DMS153 treated with DMSO at 0.1 percent for 48 hours (cell line): ENCODE data around the gene PLCXD3.
"Not testable (repeated sequence)": the region's sequence is repeated elsewhere in the genome, so short reads cannot be mapped to it uniquely, and the experiment has no call there.

Source experiments
- DNase-seq: peaks from one replicate; lab custom pipeline; 2025; ENCODE audit not compliant: unreplicated experiment; lab: John Stamatoyannopoulos, UW

The PLCXD3 gene

DNA sequence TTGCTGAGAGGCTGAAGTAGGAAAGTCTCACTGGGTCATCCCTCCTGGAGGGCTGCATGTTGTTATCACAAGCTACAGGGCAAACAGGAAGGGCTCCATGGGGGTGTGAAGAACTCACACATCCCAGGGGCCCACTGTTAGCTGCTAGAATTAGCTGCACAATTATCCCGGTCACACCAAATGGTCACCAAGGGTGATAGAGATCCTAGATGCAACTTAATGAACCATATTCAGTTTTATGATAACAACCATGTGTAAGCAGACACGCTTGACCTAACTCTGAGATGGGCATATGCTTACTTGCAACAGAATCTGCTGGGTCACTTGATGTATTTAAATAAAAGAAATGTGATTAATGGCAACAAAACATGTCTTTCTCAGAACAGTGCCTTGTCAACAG lies 153.6 kb downstream of the PLCXD3 start:
- no peak for DNase-seq

- no peak for DNase-seq
Measured at GRCh38 chr5:41349846-41350245, 160.6 kb downstream of the PLCXD3 start.

DNA sequence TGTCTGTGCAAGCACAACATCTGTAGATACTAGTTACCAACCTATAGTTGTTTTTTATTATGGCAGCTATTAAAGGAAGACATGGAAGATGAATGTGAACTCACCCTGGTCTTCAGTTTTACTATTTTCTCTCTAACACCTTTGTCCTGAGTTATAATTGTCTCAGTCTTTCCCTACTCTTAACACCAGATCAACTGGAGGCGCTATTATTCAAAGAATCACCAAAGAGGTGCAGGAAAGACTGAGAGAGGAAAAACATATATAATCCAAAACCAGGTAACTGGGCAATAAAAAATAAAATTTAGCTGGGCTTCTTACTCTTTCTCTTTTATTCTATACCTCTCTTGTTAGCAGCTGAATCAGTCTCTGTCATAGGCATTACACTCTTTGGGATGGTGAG lies 162.8 kb downstream of the PLCXD3 start:
- DNase-seq, result no peak

DNA sequence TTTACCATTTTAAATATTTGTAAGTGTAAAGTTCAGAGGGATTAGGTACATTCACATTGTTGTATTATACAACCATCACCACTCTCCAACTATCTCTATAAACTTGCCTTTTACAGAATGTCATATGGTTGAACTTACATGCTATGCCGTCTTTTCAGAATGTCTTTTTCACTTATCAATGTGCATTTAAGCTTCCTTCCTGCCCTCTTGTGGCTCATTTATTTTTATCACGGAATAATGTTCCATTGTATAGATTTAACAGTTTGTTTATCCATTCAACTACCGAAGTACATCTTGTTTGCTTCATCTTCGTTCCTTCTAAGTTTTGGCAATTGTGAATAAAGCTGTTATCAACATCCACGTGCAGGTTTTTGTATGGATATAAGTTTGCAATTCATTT lies 163.8 kb downstream of the PLCXD3 start:
- DNase-seq, result no peak

- DNase-seq, result no peak
Measured at GRCh38 chr5:41345295-41345694, 165.1 kb downstream of the PLCXD3 start.

DNA sequence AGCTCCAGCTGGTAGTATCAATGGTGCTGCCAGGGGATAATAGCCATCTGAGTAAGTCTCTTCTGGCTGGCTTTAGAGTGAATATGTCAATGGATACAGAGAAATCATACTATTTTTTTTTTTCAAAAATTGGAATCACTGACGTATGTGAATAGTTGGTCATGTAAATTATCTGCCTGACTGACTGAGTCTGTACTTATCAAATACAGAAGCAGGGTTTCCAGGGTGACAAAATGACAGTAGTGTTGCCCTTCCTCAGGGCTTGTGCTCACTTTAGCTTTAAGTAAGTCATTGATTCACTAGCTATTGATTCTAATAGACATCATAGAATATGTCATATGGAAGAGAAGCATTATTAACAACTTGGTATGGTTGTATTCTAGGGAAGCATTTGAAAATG lies 171.1 kb downstream of the PLCXD3 start:
- no peak for DNase-seq

GRCh38 chr5:41338136-41338675 lies 172.2 kb downstream of the PLCXD3 start:
- DNase-seq, result no peak

GRCh38 chr5:41337724-41338123 lies 172.7 kb downstream of the PLCXD3 start:
- no peak for DNase-seq

DNA sequence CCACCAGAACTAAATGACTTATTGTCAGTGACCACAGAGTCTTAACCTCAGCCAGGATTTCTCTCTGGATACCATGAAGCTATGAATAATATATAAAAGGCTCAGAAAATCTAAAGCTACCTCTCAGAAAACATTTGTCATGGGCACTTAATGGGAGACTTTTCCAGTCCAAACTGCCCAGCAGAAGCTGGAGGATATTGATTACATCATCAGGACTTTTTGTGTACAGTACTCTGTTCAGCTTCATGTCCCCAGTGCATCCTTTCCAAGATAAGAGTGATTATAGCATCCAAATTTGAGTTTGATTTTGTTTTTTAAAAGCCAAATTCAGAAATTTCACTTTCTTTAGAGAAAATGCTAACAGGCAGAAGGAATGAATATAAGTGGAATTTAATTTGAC lies 173.2 kb downstream of the PLCXD3 start:
- no peak for DNase-seq

- no peak for DNase-seq
Measured at GRCh38 chr5:41336471-41336870, 173.9 kb downstream of the PLCXD3 start.

- no peak for DNase-seq
Measured at GRCh38 chr5:41335596-41336181, 174.7 kb downstream of the PLCXD3 start.

DNA sequence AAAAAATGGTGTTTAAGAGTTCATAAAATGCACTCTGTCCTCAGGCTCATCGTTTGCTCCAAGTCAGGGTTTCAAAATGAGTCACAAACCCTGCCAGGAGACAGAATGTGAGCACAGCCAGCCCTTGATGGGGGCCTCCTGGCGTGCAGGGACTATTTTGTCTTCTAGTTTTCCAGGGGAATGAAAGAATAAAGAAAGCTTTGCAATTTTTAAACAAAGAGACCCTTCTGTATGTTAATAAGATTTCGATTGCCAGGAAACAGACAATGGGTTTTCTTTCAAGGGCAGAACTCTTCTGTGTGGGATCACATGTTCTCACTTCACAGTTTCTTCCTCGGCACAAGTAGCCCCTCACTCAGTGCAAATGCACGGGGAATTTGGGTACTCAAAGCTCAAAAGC lies 175.6 kb downstream of the PLCXD3 start:
- no peak for DNase-seq

DNA sequence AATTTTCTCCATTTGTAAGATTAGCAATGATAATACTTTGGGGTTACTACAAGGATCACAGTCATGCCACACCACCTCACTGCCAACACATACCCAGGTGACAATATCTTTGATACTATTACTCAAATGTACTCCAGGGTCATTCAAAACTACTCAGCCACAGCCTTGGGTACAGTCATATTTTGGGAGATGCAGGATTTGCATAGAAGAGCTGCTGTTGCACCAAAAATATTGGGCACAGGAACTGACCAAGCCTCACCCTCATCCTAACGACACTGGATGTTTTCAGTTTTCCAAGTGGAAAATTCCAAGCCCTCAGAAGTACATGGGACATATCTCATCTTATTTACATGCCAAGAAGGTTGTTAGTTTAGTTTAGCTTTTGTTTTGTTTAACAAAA lies 176.2 kb downstream of the PLCXD3 start:
- DNase-seq, result no peak

- DNase-seq, result no peak
Measured at GRCh38 chr5:41325074-41325473, 185.3 kb downstream of the PLCXD3 start.

- DNase-seq, result not testable (repeated sequence)
Measured at GRCh38 chr5:41322826-41323225, 187.6 kb downstream of the PLCXD3 start.

- DNase-seq, result no peak
Measured at GRCh38 chr5:41312478-41313060, 197.8 kb downstream of the PLCXD3 start.

DNA sequence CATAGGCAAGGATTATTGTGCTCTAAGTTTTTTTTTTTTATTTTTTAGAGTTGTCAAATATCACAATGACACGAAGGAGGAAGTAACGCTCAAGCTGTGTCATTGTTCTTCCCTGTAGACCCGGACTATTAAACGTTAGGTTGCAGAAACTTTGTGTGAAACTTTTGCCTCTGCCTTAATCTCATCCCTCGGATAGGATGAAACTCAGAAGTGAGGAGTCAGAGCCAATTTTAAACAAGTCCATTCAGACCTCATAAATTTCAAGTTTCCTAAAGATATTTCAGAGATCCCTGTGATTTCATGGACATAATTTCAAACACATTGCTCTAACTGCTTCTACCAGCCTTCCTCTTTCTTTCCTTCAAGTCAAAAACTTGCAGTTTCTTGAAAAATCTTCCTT lies 198.3 kb downstream of the PLCXD3 start:
- DNase-seq, result no peak

- no peak for DNase-seq
Measured at GRCh38 chr5:41309275-41309674, 201.1 kb downstream of the PLCXD3 start.

GRCh38 chr5:41306005-41306404 lies 204.4 kb downstream of the PLCXD3 start:
- DNase-seq, result no peak

DNA sequence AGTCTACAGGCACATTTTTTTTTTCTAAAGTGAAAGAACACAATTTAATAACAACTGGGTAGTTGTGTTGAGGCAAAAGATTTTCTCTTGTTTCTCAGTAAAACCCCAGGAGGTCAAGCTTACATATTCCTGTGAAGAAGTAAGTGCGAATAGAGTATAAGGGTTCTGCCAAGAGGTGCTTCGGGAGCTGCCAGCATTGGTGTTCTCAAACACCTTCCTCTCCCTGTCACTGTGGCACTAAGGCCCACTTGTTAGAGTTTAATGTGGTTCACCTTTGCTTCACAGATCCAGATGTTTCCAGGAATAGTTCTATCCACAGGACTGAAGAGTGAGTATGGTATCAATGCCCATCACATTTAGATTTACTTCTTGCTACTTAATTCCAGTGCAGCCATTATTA lies 205.3 kb downstream of the PLCXD3 start:
- DNase-seq, result no peak

GRCh38 chr5:41296066-41296465 lies 214.3 kb downstream of the PLCXD3 start:
- DNase-seq, result no peak

DNA sequence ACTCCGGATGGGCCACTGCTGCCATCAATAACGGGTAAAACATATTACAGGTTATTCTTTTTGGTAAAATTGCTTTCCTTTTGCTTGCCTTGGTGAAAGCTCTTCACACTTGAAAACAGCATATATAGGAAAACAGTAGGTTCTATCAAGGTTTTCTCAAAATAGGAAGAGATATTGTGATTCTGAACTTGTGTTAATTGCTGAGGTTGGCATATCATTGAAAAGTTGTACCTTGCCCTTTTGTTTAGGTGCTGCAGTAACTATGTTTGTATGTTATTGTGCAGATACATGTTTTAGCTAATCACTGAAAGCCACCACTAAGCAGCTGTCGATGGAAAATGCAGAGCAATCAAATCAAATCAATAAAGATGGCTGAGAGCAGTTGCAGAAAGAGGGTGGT lies 219.1 kb downstream of the PLCXD3 start:
- no peak for DNase-seq

GRCh38 chr5:41290810-41291209 lies 219.6 kb downstream of the PLCXD3 start:
- DNase-seq, result no peak
